HG02970 (cell line): ENCODE measurements around the gene BHMT.
"Not testable (repeated sequence)": the region's sequence is repeated elsewhere in the genome, so short reads cannot be mapped to it uniquely, and the experiment has no call there.

Experiments used
- ATAC-seq: cut with Tn5 transposase; IDR thresholded peaks from one replicate; pipeline ENCODE4 v1.9.1; 2021; ENCODE audit warnings: mild to moderate bottlenecking, moderate library complexity, moderate number of reproducible peaks; ENCODE audit not compliant: unreplicated experiment, low FRiP score

Gene BHMT

GRCh38 chr5:79109527-79110492, 1.8 kb upstream of the BHMT start:
- ATAC-seq = no peak

DNA sequence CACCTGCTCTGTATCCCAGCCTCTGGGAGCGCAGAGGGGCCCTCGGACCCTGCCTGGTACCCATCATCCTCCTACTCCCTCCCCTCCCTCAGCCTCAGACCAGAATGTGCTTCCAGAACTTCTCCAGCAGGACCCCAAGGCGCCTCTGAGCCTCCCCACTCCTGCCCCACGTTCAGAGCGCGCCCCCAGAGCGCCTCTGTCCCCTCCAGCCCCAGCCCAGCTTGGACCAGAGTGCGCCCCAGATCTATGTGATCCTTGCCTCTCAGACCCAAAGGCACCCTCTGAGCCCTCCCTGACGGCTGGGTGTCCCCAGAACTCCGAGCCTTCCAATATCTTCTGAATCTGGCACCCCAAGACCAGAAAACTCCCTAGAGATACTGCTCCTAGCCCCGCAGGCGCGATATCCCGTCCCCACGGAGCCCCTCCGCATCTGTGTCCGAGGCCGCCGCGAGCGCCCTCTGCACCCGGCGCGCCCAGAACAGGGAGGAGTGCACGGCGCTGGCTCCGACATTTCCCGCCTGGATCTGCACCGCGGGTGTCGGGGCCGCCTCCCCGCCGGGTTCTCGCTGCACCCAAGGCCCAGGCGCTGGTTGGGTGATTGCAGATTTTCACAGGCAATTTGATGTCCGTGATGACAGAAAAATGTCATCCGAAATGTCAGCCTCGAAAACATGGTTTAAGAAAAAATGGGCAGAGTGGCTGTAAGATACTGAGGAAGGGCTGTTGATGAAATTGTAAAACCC, 522 bp downstream of the BHMT start:
- no peak for ATAC-seq

DNA sequence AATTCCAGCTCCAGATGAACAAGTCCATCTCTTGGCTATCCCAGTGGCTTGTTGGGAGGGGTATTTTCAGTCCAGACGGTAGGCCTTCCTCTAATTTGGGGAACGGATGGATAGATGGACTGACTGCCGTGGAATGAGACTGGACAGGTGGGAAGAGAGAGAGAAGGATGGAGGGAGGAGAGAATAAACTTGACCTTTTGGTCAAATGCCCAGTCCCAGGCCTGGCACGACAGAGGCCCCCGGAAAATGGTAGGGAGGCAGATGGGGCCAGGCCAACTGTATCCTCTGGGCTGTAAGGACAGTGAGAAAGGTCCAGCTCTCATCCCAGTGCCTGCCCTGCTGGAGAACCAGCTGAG, 1.1 kb downstream of the BHMT start:
- ATAC-seq = no peak

DNA sequence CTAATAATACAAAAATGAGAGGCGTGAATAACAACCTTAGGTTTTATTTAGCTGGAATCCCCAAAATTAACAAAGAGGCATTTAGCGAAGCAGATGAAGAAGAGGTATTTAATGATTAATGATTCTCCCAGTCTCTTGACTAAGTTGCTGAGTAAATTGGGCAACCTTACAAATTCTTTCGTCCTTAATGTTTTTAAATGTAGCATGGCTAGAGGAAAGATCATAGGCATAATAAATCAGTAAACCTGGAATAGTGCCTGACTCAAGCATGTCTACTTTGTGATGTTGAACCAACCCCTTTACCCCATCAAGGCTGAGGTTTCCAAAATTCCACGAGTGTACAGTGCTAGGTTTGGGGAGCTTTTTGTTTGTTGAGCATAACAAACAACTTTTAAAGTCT, 7.9 kb downstream of the BHMT start:
- no peak for ATAC-seq

GRCh38 chr5:79120221-79120620, 8.6 kb downstream of the BHMT start:
- no peak for ATAC-seq

DNA sequence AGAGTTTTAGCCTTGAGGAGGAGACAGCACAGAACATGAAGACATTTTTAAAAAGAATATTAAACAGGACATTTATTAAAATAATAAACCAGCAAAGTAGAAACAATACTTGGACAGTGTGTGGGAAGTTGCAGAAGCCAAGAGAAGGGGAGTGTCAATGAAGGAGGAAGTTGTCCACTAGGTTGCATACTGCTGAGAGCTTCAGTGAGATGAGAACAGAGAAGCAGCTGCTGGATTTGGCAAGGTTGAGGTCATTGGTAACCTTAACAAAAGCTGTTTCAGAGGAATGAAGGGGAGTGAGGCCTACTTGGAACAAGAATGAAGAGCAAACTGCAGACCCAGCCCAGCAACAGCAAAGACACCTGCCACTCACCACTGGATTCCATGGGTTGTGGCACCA, 11.4 kb downstream of the BHMT start:
- no peak for ATAC-seq

- no peak for ATAC-seq
Observed at GRCh38 chr5:79124607-79125006, 13.0 kb downstream of the BHMT start.

GRCh38 chr5:79130781-79131180, 19.2 kb downstream of the BHMT start:
- ATAC-seq = no peak

DNA sequence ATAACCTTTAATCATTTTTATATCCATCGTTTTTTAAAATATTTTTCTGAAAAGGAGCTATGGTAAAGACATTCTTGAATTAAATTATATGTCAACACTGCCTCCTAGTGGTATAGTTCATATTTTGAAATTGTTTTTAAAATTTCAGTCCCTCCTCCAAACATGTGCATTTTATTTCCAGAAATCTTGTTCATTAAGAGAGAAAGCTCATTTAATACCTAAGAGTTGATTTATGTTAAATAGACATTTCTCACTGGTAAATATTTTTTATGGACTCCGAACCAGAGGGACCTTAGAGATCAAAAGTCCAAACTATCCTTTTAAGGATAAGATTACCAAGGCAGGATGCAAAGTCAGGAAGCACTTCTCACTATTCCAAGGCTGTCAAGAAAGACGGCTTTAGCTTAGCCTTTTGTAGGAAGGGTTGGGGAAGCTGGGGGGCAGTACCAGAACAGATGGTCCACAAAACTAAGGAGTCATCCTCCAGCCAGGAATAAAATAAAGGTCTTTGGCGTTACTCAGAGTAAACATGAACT, 21.6 kb downstream of the BHMT start:
- ATAC-seq = no peak

DNA sequence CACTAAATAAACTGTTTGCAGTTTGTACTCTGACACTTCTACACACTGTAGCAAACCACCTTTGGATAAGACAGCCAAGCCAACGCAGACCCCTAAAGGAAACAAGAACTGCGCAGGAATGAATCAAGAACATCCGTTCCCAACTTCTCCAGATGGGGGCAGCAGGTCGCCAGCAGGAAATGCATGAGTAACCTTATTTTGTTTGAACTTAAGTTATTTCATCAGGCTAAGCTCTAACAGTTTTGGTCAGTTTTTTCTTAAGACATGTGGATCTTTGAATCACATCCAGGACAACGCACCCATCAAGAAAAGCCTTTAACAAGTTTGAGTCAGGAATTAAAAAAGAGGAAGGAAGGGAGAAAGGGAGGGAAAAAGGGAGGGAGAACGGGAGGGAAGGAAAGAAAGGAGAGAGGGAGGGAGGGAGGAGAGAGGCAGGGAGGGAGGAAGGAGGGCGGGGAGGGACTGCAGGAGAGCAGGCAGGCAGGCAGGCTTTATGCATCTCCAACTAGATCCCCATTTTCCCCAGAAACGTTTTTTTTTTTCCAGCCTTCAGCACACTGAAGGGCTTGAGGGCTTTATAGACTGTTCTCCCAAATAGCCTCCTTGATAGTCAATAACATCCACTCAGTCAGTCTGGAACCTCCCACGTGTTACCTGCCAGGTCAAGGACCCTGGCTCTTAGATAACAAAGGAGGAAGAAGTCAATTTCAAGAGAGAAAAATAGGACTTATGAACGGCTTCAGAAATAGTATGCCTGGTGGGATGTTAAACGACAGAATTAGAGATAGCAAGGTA, 22.2 kb downstream of the BHMT start:
- ATAC-seq = no peak

DNA sequence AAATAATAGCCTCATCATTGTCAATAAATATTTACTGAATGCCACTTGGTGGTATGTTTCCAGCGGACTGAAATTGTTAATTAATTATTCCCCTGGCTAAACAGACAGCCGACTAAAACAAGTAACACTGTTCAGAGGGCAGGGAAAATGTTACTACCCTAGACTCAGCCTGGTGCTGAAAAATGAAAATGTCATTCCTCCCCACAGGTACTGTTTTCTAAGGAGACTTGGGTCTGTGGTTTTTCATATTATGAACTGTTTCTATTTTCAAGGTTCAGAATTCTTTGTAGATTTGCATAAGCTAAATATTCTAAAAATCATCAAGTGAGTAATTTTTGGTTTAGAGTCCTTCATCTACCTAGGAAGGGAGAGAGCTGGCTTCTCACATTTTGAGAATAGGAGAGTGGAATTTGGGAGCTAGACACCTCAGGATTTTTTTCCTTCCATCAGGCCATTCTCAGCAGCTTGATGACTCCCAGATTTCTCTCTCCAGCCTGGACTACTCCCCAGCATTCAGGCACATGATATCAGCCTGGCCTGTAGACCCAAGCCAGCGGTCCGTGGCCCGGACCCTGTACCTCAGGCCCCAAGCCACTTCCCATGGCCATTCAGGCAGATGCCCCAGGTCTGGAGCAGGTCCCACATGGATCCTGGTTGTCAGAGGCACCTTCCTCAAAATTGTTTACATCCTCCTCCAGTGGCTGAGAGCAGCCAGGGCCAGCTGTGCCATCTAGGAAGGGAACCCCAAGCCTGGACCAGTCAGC, 24.4 kb downstream of the BHMT start:
- no peak for ATAC-seq

- ATAC-seq = no peak
Observed at GRCh38 chr5:79136618-79137017, 25.0 kb downstream of the BHMT start.

- ATAC-seq = no peak
Observed at GRCh38 chr5:79140553-79140952, 28.9 kb downstream of the BHMT start.

GRCh38 chr5:79143684-79144379, 32.2 kb downstream of the BHMT start:
- no peak for ATAC-seq

DNA sequence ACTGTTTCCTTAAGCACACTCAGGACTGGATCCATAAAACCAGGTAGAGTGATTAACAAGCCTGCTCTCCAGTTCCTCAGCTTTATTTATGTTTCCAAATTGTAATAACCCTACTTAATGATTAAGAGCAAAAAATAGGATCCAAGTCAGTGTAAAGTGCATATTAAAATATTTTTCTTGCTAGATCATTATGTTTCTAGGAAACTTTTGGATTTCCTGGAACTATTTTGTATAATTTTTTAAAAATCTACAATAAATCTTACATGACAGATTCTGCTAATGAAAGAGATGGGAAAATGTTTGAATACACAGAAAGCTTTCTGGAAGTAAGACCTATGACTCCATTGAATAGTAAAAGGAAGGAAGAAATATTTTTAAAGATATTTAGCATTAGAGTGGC, 35.5 kb downstream of the BHMT start:
- ATAC-seq = no peak

DNA sequence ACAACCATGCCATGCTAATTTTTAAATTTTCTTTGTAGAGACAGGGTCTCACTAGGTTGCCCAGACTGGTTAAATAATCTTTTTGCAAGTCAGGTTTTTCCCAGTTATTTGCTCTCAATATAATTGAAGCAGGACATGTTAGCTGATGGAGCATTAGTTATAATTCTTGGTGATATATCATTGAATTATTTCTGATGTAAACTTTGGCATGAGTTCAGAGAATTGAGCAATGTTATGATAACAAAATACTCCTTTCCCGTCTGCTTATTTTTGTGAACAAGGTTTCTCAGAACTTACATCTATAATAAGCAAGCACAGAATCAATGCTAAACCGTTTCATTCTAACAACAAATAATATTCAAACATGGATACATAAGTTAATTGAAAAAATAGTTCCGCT, 37.8 kb downstream of the BHMT start:
- no peak for ATAC-seq

- ATAC-seq = no peak
Observed at GRCh38 chr5:79151942-79152671, 40.5 kb downstream of the BHMT start.

GRCh38 chr5:79157305-79157704, 45.7 kb downstream of the BHMT start:
- no peak for ATAC-seq

DNA sequence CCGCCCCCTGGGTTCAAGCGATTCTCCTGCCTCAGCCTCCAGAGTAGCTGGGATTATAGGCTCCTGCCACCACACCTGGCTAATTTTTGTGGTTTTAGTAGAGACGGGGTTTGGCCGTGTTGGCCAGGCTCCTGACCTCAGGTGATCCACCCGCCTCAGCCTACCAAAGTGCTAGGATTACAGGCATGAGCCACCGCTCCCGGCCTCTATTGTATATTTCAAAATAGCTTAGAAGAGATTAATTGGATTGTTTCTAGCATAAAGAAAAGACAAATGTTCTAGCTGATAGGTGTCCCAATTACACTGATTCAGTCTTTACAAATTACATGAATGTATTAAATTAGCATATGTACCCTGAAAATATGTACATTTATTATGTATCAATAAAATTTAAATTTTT, 50.0 kb downstream of the BHMT start:
- ATAC-seq = not testable (repeated sequence)
